Peyer's patch (tissue), 4 donors: Measurements from ENCODE around the gene RAB15. TPM values are rescaled to one million over a fixed set of nuclear protein-coding genes. Genes with fewer than 3 reads are reported as not detected.

Experiments
- DNase-seq, 3 donors: peaks; one replicate each; pipeline ENCODE4 v3.0.0-alpha.2; 2017 to 2019
- H3K27ac ChIP-seq, 4 donors: fragments of 200-600 bp; sonication (generic); one replicate each; pipeline ENCODE4 v1.5.1; 2016 to 2019
- H3K27me3 ChIP-seq, 2 donors: fragments of 200-600 bp; sonication (generic); one replicate each; pipeline ENCODE4 v1.5.1; 2019
- H3K36me3 ChIP-seq, 3 donors: fragments of 200-600 bp; sonication (generic); one replicate each; pipeline ENCODE4 v1.5.1; 2016 to 2019
- H3K4me1 ChIP-seq, 4 donors: fragments of 200-600 bp; sonication (generic); one replicate each; pipeline ENCODE4 v1.5.1; 2016 to 2019
- H3K4me3 ChIP-seq, 4 donors: fragments of 200-600 bp; sonication (generic); 1 replicate in 3 of 4; 2 replicates in 1 of 4; pipeline ENCODE4 v1.5.1; 2016 to 2019; ENCODE audit warnings: mild to moderate bottlenecking in 1 of 4
- H3K9me3 ChIP-seq, 4 donors: fragments of 200-600 bp; sonication (generic); one replicate each; pipeline ENCODE4 v1.5.1; 2016 to 2019; ENCODE audit warnings: mild to moderate bottlenecking in 1 of 4
- CTCF ChIP-seq, 6 experiments: fragments of 450-650 bp in 4 of 6; fragments of 200-600 bp in 2 of 6; sonication (generic) in 1 of 6; IDR thresholded peaks; one replicate each; pipeline ENCODE4 v1.5.1; 2017 to 2019; ENCODE audit warnings: antibody characterized with exemption in 6 of 6, mild to moderate bottlenecking in 3 of 6, moderate library complexity in 1 of 6
- POLR2A ChIP-seq, 2 donors: fragments of 450-650 bp; IDR thresholded peaks; one replicate each; pipeline ENCODE4 v1.5.1; 2017; ENCODE audit warnings: antibody characterized with exemption in 2 of 2, mild to moderate bottlenecking in 2 of 2, moderate library complexity in 2 of 2
- total RNA-seq, 4 donors: library from RNA; depleted of rRNA; stranded (reverse); fragments of >200 nt; gene quantifications; one replicate each; pipeline ENCODE4 v1.1.0, GENCODE V29; 2016

The RAB15 gene
- total RNA-seq, 4 donors from 2014 or later, result 17.4 to 29.8 (median 22.4) TPM

- peak overlapping the region in 1 of 4 donors; percentile 1 for H3K27ac ChIP-seq
- DNase-seq, result no peak
- H3K27me3 ChIP-seq, result no peaks in the 10 kb centered on the region
- no peak for TF ChIP-seq CTCF (IDR thresholded peaks at IDR 0.05)
- no peak for TF ChIP-seq POLR2A (IDR thresholded peaks at IDR 0.05)
- peaks cover 0 to 72% (median 0%) of the 10 kb centered on the region in 3 donors for H3K36me3 ChIP-seq
- H3K4me1 ChIP-seq, result peaks cover 0 to 19% (median 0%) of the 10 kb centered on the region in 4 donors
- H3K4me3 ChIP-seq, result no peak overlapping the region
- no peaks in the 10 kb centered on the region for H3K9me3 ChIP-seq
Observed at GRCh38 chr14:64930085-64930843, 41.9 kb downstream of the RAB15 start.

GRCh38 chr14:64929014-64929359 lies 43.1 kb downstream of the RAB15 start:
- TF ChIP-seq POLR2A (IDR thresholded peaks at IDR 0.05) (no peak), CTCF (IDR thresholded peaks at IDR 0.05) (no peak)
- Histone ChIP-seq H3K27me3 (no peaks in the 10 kb centered on the region), H3K4me1 (peaks cover 0 to 19% (median 0%) of the 10 kb centered on the region in 4 donors), H3K27ac (peak overlapping the region in 3 of 4 donors; percentile 4 to 50 (median 21)), H3K9me3 (no peaks in the 10 kb centered on the region), H3K36me3 (peaks cover 0 to 72% (median 0%) of the 10 kb centered on the region in 3 donors), H3K4me3 (no peak overlapping the region)
- no peak for DNase-seq

- TF ChIP-seq POLR2A (IDR thresholded peaks at IDR 0.05) (no peak), CTCF (IDR thresholded peaks at IDR 0.05) (no peak)
- Histone ChIP-seq H3K36me3 (peaks cover 0 to 70% (median 0%) of the 10 kb centered on the region in 3 donors), H3K4me1 (peaks cover 0 to 19% (median 0%) of the 10 kb centered on the region in 4 donors), H3K27ac (peak overlapping the region in 3 of 4 donors; percentile 4 to 50 (median 21)), H3K27me3 (no peaks in the 10 kb centered on the region), H3K4me3 (peak overlapping the region in 1 of 4 donors; percentile 2), H3K9me3 (no peaks in the 10 kb centered on the region)
- no peak for DNase-seq
Observed at GRCh38 chr14:64928239-64929013, 43.7 kb downstream of the RAB15 start.

- TF ChIP-seq POLR2A (IDR thresholded peaks at IDR 0.05), result no peak
- TF ChIP-seq CTCF (IDR thresholded peaks at IDR 0.05), result no peak
- Histone ChIP-seq H3K9me3 (no peaks in the 10 kb centered on the region), H3K27ac (no peak overlapping the region), H3K27me3 (no peaks in the 10 kb centered on the region), H3K36me3 (peaks cover 0 to 59% (median 0%) of the 10 kb centered on the region in 3 donors), H3K4me1 (peaks cover 0 to 19% (median 0%) of the 10 kb centered on the region in 4 donors), H3K4me3 (no peak overlapping the region)
- no peak for DNase-seq
Observed at GRCh38 chr14:64927031-64927430, 45.1 kb downstream of the RAB15 start.

- H3K9me3 ChIP-seq, result no peaks in the 10 kb centered on the region
- peaks cover 0 to 18% (median 0%) of the 10 kb centered on the region in 4 donors for H3K4me1 ChIP-seq
- TF ChIP-seq CTCF (IDR thresholded peaks at IDR 0.05), result no peak
- TF ChIP-seq POLR2A (IDR thresholded peaks at IDR 0.05), result no peak
- H3K27me3 ChIP-seq, result no peaks in the 10 kb centered on the region
- DNase-seq, result no peak
- no peak overlapping the region for H3K4me3 ChIP-seq
- peaks cover 0 to 59% (median 0%) of the 10 kb centered on the region in 3 donors for H3K36me3 ChIP-seq
- no peak overlapping the region for H3K27ac ChIP-seq
Observed at GRCh38 chr14:64926398-64926995, 45.6 kb downstream of the RAB15 start.
